Endodermal cell (in vitro differentiated cells): ENCODE data around the gene LSAMP. TPM values are rescaled to one million over a fixed set of nuclear protein-coding genes. Genes with fewer than 3 reads are reported as not detected.
A peak's percentile ranks its signal among the peaks of the same experiment; 100 is the strongest.

Source experiments
- DNase-seq: peaks from one replicate; pipeline ENCODE4 v3.0.0-alpha.2; 2017
- H3K27ac ChIP-seq: 2 replicates; pipeline ENCODE4 v1.5.1; 2013; ENCODE audit warnings: mild to moderate bottlenecking, low read depth, low read length, moderate library complexity
- H3K27me3 ChIP-seq: 2 replicates; pipeline ENCODE4 v1.6.1; 2013; ENCODE audit warnings: mild to moderate bottlenecking, low read length, moderate library complexity; ENCODE audit not compliant: insufficient read depth, control insufficient read depth, poor library complexity, severe bottlenecking
- H3K36me3 ChIP-seq: 2 replicates; pipeline ENCODE4 v1.7.0; 2013; ENCODE audit warnings: mild to moderate bottlenecking, low read length, moderate library complexity; ENCODE audit not compliant: control insufficient read depth, insufficient read depth
- H3K4me1 ChIP-seq: one replicate; pipeline ENCODE4 v1.7.0; 2013; ENCODE audit warnings: low read length; ENCODE audit not compliant: control insufficient read depth, insufficient read depth
- H3K4me3 ChIP-seq: 2 replicates; pipeline ENCODE4 v1.5.1; 2013; ENCODE audit warnings: mild to moderate bottlenecking, low read length, moderate library complexity
- H3K9ac ChIP-seq: 2 replicates; pipeline ENCODE4 v1.6.1; 2013; ENCODE audit warnings: mild to moderate bottlenecking, low read length, moderate library complexity; ENCODE audit not compliant: poor library complexity, severe bottlenecking; ENCODE audit errors: extremely low read depth
- H3K9me3 ChIP-seq: 2 replicates; pipeline ENCODE4 v1.6.1; 2013; ENCODE audit warnings: mild to moderate bottlenecking, low read length, moderate library complexity; ENCODE audit not compliant: control insufficient read depth
- H3K27ac Mint-ChIP-seq: 2 replicates; pipeline ENCODE4 v1.8.0; 2020; ENCODE audit warnings: mixed read lengths
- H3K27me3 Mint-ChIP-seq: 2 replicates; pipeline ENCODE4 v1.8.0; 2021; ENCODE audit warnings: mild to moderate bottlenecking, mixed read lengths; ENCODE audit not compliant: insufficient read depth
- H3K36me3 Mint-ChIP-seq: 2 replicates; pipeline ENCODE4 v1.8.0; 2020; ENCODE audit warnings: low read depth, mixed read lengths
- H3K4me1 Mint-ChIP-seq: 2 replicates; pipeline ENCODE4 v1.8.0; 2020; ENCODE audit warnings: mixed read lengths
- H3K4me3 Mint-ChIP-seq: 2 replicates; pipeline ENCODE4 v1.8.0; 2020; ENCODE audit warnings: mild to moderate bottlenecking, moderate library complexity, mixed read lengths
- H3K9me3 Mint-ChIP-seq: 2 replicates; pipeline ENCODE4 v1.8.0; 2020; ENCODE audit warnings: mild to moderate bottlenecking, mixed read lengths
- WGBS, 2 experiments: methylation state at CpG; one replicate each; pipeline versions ENCODE4 v1.1.5 to v1.1.7; 2013; ENCODE audit warnings: missing lambda C conversion rate in 2 of 2, mixed read lengths in 1 of 2; ENCODE audit not compliant: insufficient coverage in 1 of 2, insufficient read length in 1 of 2; 5-methylcytosine and 5-hydroxymethylcytosine counted together
- total RNA-seq, 2 donors: library from RNA; stranded (reverse); fragmentation: NEBNext Ultra II Directional in 1 of 2; extraction: Animal tissue kit (Norgen Biotek cat#: 25700) in 1 of 2; gene quantifications; 2 replicates in 1 of 2; 3 replicates in 1 of 2; pipeline ENCODE4 v1.2.1, GENCODE V29; 2021
- TF ChIP-seq, protein P1 (sequence below): fragments of 200-600 bp; sonication (generic); conservative IDR thresholded peaks from 2 replicates; pipeline ENCODE4 v1.5.0; 2021; ENCODE audit warnings: antibody characterized with exemption, mild to moderate bottlenecking

LSAMP gene
- total RNA-seq, 2 donors from 2014 or later, result 4.4 to 10.2 TPM

DNA sequence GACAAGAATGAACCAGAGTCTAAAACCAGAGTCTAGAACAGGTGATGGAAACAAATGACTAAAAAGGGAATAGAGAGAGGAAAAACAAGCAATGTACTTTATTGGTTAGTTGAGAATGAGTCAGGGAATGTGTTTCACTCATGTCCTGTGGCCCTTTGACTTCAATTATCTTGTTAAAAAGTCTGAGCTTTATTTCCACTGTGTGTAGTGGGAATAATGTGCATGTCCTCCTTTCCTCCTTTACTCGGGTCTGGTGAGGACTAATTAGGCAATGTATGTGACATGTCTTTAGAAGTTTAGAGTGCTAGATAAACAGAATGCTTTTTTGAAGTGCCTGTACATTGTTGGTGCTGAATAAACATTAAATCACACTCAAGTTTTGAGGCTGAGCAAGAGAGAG lies 21.3 kb downstream of the LSAMP start:
- no peak overlapping the region for H3K4me3 ChIP-seq
- Mint-ChIP-seq H3K36me3 (no peaks in the 10 kb centered on the region), H3K27me3 (no peaks in the 10 kb centered on the region), H3K27ac (no peak overlapping the region), H3K4me1 (peaks cover 13% of the 10 kb centered on the region), H3K9me3 (no peaks in the 10 kb centered on the region), H3K4me3 (no peak overlapping the region)
- no peaks in the 10 kb centered on the region for H3K36me3 ChIP-seq
- H3K9me3 ChIP-seq, result no peaks in the 10 kb centered on the region
- TF ChIP-seq, protein P1, sequence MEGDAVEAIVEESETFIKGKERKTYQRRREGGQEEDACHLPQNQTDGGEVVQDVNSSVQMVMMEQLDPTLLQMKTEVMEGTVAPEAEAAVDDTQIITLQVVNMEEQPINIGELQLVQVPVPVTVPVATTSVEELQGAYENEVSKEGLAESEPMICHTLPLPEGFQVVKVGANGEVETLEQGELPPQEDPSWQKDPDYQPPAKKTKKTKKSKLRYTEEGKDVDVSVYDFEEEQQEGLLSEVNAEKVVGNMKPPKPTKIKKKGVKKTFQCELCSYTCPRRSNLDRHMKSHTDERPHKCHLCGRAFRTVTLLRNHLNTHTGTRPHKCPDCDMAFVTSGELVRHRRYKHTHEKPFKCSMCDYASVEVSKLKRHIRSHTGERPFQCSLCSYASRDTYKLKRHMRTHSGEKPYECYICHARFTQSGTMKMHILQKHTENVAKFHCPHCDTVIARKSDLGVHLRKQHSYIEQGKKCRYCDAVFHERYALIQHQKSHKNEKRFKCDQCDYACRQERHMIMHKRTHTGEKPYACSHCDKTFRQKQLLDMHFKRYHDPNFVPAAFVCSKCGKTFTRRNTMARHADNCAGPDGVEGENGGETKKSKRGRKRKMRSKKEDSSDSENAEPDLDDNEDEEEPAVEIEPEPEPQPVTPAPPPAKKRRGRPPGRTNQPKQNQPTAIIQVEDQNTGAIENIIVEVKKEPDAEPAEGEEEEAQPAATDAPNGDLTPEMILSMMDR, result no peak
- H3K27ac ChIP-seq, result peak overlapping the region; percentile 27
- 54% methylated on average over 1 of the region's 1 CpG; no CpG with 5 or more reads in 1 of the 2 experiments for WGBS, 2 experiments
- H3K4me1 ChIP-seq, result peaks cover 4% of the 10 kb centered on the region
- H3K27me3 ChIP-seq, result no peaks in the 10 kb centered on the region
- no peak for DNase-seq
- H3K9ac ChIP-seq, result no peak overlapping the region

DNA sequence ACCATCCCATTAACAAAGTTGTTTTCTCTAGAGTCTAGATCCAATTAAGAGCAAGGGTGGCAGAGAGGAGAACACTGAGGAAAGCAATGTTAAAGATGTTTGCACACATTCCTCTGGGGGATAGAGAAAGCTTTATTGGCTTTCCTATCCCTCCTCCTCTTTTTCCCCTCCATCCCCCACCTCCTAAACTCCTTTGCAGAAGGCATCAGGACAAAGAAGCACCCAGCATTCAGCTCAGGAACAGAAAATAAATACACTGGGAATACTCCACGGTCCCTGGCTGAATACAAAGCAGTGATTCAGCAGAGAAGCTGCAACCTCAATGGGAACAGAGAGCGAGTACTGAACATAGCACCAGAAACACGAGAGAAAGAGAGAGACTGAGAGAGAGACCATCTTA lies 21.9 kb downstream of the LSAMP start:
- DNase-seq, result no peak
- Histone ChIP-seq H3K27ac (peak overlapping the region; percentile 27), H3K9me3 (no peaks in the 10 kb centered on the region), H3K4me1 (peaks cover 4% of the 10 kb centered on the region), H3K4me3 (no peak overlapping the region), H3K36me3 (no peaks in the 10 kb centered on the region), H3K9ac (peak overlapping the region; percentile 4), H3K27me3 (no peaks in the 10 kb centered on the region)
- WGBS, 2 experiments, result 37 to 62% methylated on average over 3 of the region's 3 CpGs
- H3K36me3 Mint-ChIP-seq, result no peaks in the 10 kb centered on the region
- no peaks in the 10 kb centered on the region for H3K27me3 Mint-ChIP-seq
- peaks cover 12% of the 10 kb centered on the region for H3K4me1 Mint-ChIP-seq
- H3K9me3 Mint-ChIP-seq, result no peaks in the 10 kb centered on the region
- H3K4me3 Mint-ChIP-seq, result no peak overlapping the region
- TF ChIP-seq, protein P1, result no peak
- peak overlapping the region; percentile 7 for H3K27ac Mint-ChIP-seq

DNA sequence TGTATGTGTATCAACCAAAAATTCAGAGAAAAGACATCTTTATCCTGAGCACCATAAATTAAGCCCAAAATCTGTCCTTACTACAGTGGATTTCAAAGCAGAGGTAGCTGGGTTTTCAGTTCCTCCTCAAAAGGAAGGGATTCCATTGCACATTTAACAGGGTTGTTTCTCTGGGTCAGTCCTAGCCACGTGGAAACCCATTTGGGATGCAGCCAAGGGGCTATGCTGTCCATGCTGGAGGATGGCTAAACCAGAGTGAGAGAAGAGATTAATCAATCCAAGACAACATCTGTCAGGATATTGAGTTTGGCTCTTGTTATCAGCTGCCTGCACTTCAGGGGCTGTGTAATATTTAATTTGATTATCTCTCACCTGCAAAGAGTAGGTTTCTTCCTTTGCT lies 28.1 kb downstream of the LSAMP start:
- 80% methylated on average over 1 of the region's 1 CpG; no CpG with 5 or more reads in 1 of the 2 experiments for WGBS, 2 experiments
- H3K4me3 ChIP-seq, result no peak overlapping the region
- no peaks in the 10 kb centered on the region for H3K9me3 ChIP-seq
- H3K27ac ChIP-seq, result no peak overlapping the region
- no peaks in the 10 kb centered on the region for H3K4me1 ChIP-seq
- H3K36me3 ChIP-seq, result no peaks in the 10 kb centered on the region
- no peaks in the 10 kb centered on the region for H3K9me3 Mint-ChIP-seq
- no peaks in the 10 kb centered on the region for H3K27me3 ChIP-seq
- no peak overlapping the region for H3K27ac Mint-ChIP-seq
- H3K4me1 Mint-ChIP-seq, result peaks cover 14% of the 10 kb centered on the region
- no peaks in the 10 kb centered on the region for H3K36me3 Mint-ChIP-seq
- no peak for DNase-seq
- H3K27me3 Mint-ChIP-seq, result peaks cover 5% of the 10 kb centered on the region
- TF ChIP-seq, protein P1, result no peak
- H3K9ac ChIP-seq, result no peak overlapping the region
- H3K4me3 Mint-ChIP-seq, result no peak overlapping the region
